ENCODE results near the gene PLSCR2.

Gene PLSCR2

GRCh38 chr3:146404436-146404835 is 64.9 kb downstream of the PLSCR2 start:
- no peak for DNase-seq (ENCODE audit: extremely low read depth, insufficient read length)
- no peaks in the 10 kb centered on the region for H3K36me3 ChIP-seq (ENCODE audit: control insufficient read depth, insufficient read depth, low read length)
- no peaks in the 10 kb centered on the region for H3K27me3 ChIP-seq (replicated peaks; ENCODE audit: control insufficient read depth, insufficient read depth, low read length)
- TF ChIP-seq, protein P1, sequence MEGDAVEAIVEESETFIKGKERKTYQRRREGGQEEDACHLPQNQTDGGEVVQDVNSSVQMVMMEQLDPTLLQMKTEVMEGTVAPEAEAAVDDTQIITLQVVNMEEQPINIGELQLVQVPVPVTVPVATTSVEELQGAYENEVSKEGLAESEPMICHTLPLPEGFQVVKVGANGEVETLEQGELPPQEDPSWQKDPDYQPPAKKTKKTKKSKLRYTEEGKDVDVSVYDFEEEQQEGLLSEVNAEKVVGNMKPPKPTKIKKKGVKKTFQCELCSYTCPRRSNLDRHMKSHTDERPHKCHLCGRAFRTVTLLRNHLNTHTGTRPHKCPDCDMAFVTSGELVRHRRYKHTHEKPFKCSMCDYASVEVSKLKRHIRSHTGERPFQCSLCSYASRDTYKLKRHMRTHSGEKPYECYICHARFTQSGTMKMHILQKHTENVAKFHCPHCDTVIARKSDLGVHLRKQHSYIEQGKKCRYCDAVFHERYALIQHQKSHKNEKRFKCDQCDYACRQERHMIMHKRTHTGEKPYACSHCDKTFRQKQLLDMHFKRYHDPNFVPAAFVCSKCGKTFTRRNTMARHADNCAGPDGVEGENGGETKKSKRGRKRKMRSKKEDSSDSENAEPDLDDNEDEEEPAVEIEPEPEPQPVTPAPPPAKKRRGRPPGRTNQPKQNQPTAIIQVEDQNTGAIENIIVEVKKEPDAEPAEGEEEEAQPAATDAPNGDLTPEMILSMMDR (IDR thresholded peaks at IDR 0.05; ENCODE audit: insufficient read depth, low read length, poor library complexity, severe bottlenecking) = no peak
- no peak overlapping the region for H3K4me3 ChIP-seq (replicated peaks; ENCODE audit: low read depth, low read length)

- no peaks in the 10 kb centered on the region for H3K27me3 ChIP-seq (replicated peaks; ENCODE audit: control insufficient read depth, insufficient read depth, low read length)
- H3K36me3 ChIP-seq (ENCODE audit: control insufficient read depth, insufficient read depth, low read length) = no peaks in the 10 kb centered on the region
- DNase-seq (ENCODE audit: extremely low read depth, insufficient read length) = no peak
- TF ChIP-seq, protein P1 (IDR thresholded peaks at IDR 0.05; ENCODE audit: insufficient read depth, low read length, poor library complexity, severe bottlenecking) = no peak
- no peak overlapping the region for H3K4me3 ChIP-seq (replicated peaks; ENCODE audit: low read depth, low read length)
Measured at GRCh38 chr3:146403792-146404191, 65.6 kb downstream of the PLSCR2 start.

DNA sequence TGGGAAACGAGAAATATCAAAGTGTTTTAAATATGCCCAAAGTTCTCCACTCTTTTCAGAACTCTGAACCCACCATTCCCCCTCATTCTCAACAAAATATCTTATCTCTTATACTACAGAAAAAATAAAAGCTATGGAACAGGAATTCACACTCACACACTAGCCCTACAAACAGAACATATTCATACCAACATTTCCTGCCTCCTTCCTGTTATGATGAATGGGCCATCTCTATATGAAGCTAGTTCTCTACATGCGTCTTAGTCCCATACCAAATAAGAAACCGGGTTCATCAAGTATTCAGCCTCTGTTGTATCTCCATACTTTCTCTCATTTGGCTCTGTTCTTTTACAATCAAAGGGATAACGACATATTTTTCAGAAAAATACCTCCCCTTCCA is 72.6 kb downstream of the PLSCR2 start:
- Histone ChIP-seq H3K36me3 (ENCODE audit: control insufficient read depth, insufficient read depth, low read length) (no peaks in the 10 kb centered on the region), H3K27me3 (replicated peaks; ENCODE audit: control insufficient read depth, insufficient read depth, low read length) (no peaks in the 10 kb centered on the region), H3K4me3 (replicated peaks; ENCODE audit: low read depth, low read length) (no peak overlapping the region)
- TF ChIP-seq, protein P1 (IDR thresholded peaks at IDR 0.05; ENCODE audit: insufficient read depth, low read length, poor library complexity, severe bottlenecking) = no peak
- DNase-seq (ENCODE audit: extremely low read depth, insufficient read length) = no peak

- DNase-seq (ENCODE audit: extremely low read depth, insufficient read length) = no peak
- Histone ChIP-seq H3K4me3 (replicated peaks; ENCODE audit: low read depth, low read length) (no peak overlapping the region), H3K27me3 (replicated peaks; ENCODE audit: control insufficient read depth, insufficient read depth, low read length) (no peaks in the 10 kb centered on the region), H3K36me3 (ENCODE audit: control insufficient read depth, insufficient read depth, low read length) (no peaks in the 10 kb centered on the region)
- TF ChIP-seq, protein P1 (IDR thresholded peaks at IDR 0.05; ENCODE audit: insufficient read depth, low read length, poor library complexity, severe bottlenecking) = no peak
Measured at GRCh38 chr3:146395164-146395563, 74.2 kb downstream of the PLSCR2 start.

DNA sequence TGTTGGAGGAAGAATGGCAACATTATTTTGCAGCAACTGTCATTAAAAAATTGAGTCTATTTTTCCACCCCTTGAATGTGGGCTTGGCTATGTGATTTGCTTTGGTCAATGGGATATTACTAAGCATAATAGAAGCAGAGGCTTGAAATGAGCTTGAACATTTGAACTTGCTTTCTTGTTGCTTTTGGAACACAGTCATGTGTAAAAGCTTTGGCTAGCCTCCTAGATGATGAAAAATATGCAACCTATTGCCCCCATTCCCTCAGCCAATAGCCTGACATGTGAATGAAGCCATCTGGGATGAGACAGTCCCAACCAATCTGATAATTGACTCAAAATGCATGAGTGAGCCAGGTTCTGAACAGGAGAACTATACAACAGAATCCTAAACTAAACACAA is 78.4 kb downstream of the PLSCR2 start:
- Histone ChIP-seq H3K27me3 (replicated peaks; ENCODE audit: control insufficient read depth, insufficient read depth, low read length) (no peaks in the 10 kb centered on the region), H3K4me3 (replicated peaks; ENCODE audit: low read depth, low read length) (no peak overlapping the region), H3K36me3 (ENCODE audit: control insufficient read depth, insufficient read depth, low read length) (no peaks in the 10 kb centered on the region)
- TF ChIP-seq, protein P1 (IDR thresholded peaks at IDR 0.05; ENCODE audit: insufficient read depth, low read length, poor library complexity, severe bottlenecking) = no peak
- no peak for DNase-seq (ENCODE audit: extremely low read depth, insufficient read length)
